Hepatocyte (in vitro differentiated cells): ENCODE measurements around the gene OR5L2. TPM values are rescaled to one million over a fixed set of nuclear protein-coding genes. Genes with fewer than 3 reads are reported as not detected.

Experiments used
- DNase-seq: peaks from one replicate; pipeline ENCODE4 v3.0.0-alpha.2; 2016; ENCODE audit warnings: low spot score
- H2AFZ ChIP-seq: fragments of 200-600 bp; sonication (generic); 2 replicates; pipeline ENCODE4 v1.6.0; 2016; ENCODE audit warnings: antibody characterized with exemption, mild to moderate bottlenecking
- H3K27ac ChIP-seq: fragments of 200-600 bp; sonication (generic); 2 replicates; pipeline ENCODE4 v1.5.1; 2016; ENCODE audit warnings: mild to moderate bottlenecking
- H3K27me3 ChIP-seq: fragments of 200-600 bp; sonication (generic); 2 replicates; pipeline ENCODE4 v1.6.1; 2016
- H3K36me3 ChIP-seq: fragments of 200-600 bp; sonication (generic); replicated peaks from 2 replicates; pipeline ENCODE4 v1.5.1; 2016; ENCODE audit warnings: low read depth; ENCODE audit not compliant: insufficient read depth
- H3K4me1 ChIP-seq: fragments of 200-600 bp; sonication (generic); 2 replicates; pipeline ENCODE4 v1.5.1; 2016; ENCODE audit warnings: mild to moderate bottlenecking, moderate library complexity; ENCODE audit not compliant: insufficient read depth
- H3K4me2 ChIP-seq: fragments of 200-600 bp; sonication (generic); 2 replicates; pipeline ENCODE4 v1.6.0; 2016
- H3K4me3 ChIP-seq: fragments of 200-600 bp; sonication (generic); 2 replicates; pipeline ENCODE4 v1.5.1; 2016; ENCODE audit warnings: mild to moderate bottlenecking
- H3K79me2 ChIP-seq: fragments of 200-600 bp; sonication (generic); 2 replicates; pipeline ENCODE4 v1.6.0; 2017; ENCODE audit warnings: mild to moderate bottlenecking
- H3K9me2 ChIP-seq: fragments of 200-600 bp; sonication (generic); replicated peaks from 2 replicates; pipeline ENCODE4 v1.6.0; 2017; ENCODE audit warnings: mild to moderate bottlenecking; ENCODE audit not compliant: insufficient read depth
- H3K9me3 ChIP-seq: fragments of 200-600 bp; sonication (generic); 2 replicates; pipeline ENCODE4 v1.5.1; 2016; ENCODE audit warnings: low read depth, mild to moderate bottlenecking
- H4K20me1 ChIP-seq: fragments of 200-600 bp; sonication (generic); 2 replicates; pipeline ENCODE4 v1.6.0; 2016; ENCODE audit warnings: mild to moderate bottlenecking; ENCODE audit not compliant: insufficient read depth, poor library complexity, severe bottlenecking
- EZH2 ChIP-seq: fragments of 200-600 bp; sonication (generic); IDR thresholded peaks from 2 replicates; pipeline ENCODE4 v1.6.1; 2016; ENCODE audit warnings: antibody characterized with exemption, mild to moderate bottlenecking, borderline replicate concordance
- EZH2phosphoT487 ChIP-seq: fragments of 200-600 bp; sonication (generic); IDR thresholded peaks from one replicate; pipeline ENCODE4 v1.6.1; 2018; ENCODE audit warnings: antibody characterized with exemption, mild to moderate bottlenecking, low read depth, moderate library complexity; ENCODE audit not compliant: unreplicated experiment, severe bottlenecking
- WGBS: methylation state at CpG from one replicate; pipeline ENCODE4 v1.1.6; 2016; ENCODE audit warnings: low lambda C conversion rate; ENCODE audit errors: missing lambda C conversion rate; 5-methylcytosine and 5-hydroxymethylcytosine counted together
- polyA plus RNA-seq: library from polyadenylated mRNA; unstranded; fragments of >200 nt; fragmentation: Nextera tagmentation; extraction: Ambion mirVana; gene quantifications from 2 replicates; pipeline ENCODE4 v1.2.1, GENCODE V29; 2016
- total RNA-seq: library from RNA; depleted of rRNA; stranded (reverse); fragments of >200 nt; gene quantifications from 2 replicates; pipeline ENCODE4 v1.2.3, GENCODE V29; 2014
- TF ChIP-seq, protein P1 (sequence below): fragments of 200-600 bp; sonication (generic); IDR thresholded peaks from 2 replicates; pipeline ENCODE4 v1.5.1; 2016; ENCODE audit warnings: antibody characterized with exemption, mild to moderate bottlenecking; ENCODE audit not compliant: poor library complexity

OR5L2 gene
- total RNA-seq (not detected in 2 replicates), polyA plus RNA-seq (not detected in 2 replicates)

DNA sequence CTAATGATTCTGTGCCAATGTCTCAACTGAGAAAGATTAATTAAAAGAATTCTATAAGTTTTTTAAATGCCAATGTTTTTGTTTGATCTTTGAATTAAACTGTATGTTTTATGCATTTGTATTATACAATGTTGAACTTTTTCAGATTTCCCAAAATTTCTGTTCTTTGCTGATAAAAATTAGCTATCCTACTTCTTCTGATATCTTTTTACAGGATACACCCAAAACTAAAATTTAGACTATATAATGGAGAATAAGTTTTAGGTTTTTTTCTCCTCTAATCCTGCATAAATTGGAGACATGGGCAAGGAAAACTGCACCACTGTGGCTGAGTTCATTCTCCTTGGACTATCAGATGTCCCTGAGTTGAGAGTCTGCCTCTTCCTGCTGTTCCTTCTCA lies at the start of gene OR5L2:
OR5L2 (plus strand) TSS at position 301 of the 400 bp plus-strand sequence; CDS start at position 301, 0 bp downstream.
- no peak within 1 kb of the TSS for H3K4me3 ChIP-seq
- DNase-seq: no peak
- no peaks in the 10 kb centered on the region for H3K9me2 ChIP-seq
- H3K27ac ChIP-seq: no peak within 1 kb of the TSS
- H3K36me3 ChIP-seq: no peaks in the 10 kb centered on the region
- no peaks in the 10 kb centered on the region for H3K27me3 ChIP-seq
- H3K79me2 ChIP-seq: no peaks in the 10 kb centered on the region
- no peaks in the 10 kb centered on the region for H3K4me1 ChIP-seq
- no peaks in the 10 kb centered on the region for H3K9me3 ChIP-seq
- H4K20me1 ChIP-seq: no peaks in the 10 kb centered on the region
- no peak within 1 kb of the TSS for H2AFZ ChIP-seq
- TF ChIP-seq, protein P1, sequence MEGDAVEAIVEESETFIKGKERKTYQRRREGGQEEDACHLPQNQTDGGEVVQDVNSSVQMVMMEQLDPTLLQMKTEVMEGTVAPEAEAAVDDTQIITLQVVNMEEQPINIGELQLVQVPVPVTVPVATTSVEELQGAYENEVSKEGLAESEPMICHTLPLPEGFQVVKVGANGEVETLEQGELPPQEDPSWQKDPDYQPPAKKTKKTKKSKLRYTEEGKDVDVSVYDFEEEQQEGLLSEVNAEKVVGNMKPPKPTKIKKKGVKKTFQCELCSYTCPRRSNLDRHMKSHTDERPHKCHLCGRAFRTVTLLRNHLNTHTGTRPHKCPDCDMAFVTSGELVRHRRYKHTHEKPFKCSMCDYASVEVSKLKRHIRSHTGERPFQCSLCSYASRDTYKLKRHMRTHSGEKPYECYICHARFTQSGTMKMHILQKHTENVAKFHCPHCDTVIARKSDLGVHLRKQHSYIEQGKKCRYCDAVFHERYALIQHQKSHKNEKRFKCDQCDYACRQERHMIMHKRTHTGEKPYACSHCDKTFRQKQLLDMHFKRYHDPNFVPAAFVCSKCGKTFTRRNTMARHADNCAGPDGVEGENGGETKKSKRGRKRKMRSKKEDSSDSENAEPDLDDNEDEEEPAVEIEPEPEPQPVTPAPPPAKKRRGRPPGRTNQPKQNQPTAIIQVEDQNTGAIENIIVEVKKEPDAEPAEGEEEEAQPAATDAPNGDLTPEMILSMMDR: no peak
- TF ChIP-seq EZH2 (no peak), EZH2phosphoT487 (no peak)
- no peak within 1 kb of the TSS for H3K4me2 ChIP-seq

DNA sequence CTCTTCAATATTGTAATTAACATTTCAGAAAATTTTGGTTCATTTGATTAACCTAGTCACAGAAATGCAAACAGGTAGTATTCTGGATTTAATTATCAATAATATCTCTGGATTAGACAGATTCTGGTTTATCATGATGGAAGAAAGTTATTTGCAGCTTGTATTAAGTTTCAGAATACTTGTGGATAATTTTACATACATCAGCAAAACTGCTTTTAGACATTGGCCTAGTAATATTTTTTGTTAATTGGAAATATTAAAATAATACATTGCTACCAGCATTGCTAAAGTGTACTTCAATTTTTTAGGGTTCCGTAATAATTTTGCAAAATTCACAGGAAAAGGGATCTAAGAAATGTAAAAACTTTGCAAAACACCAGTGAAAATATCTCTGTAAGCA lies 35.4 kb upstream of the OR5L2 start:
- Histone ChIP-seq H3K4me1 (no peaks in the 10 kb centered on the region), H3K9me3 (no peaks in the 10 kb centered on the region), H3K9me2 (no peaks in the 10 kb centered on the region), H2AFZ (no peak overlapping the region), H3K4me2 (no peak overlapping the region), H3K27me3 (no peaks in the 10 kb centered on the region), H3K4me3 (no peak overlapping the region), H3K79me2 (no peaks in the 10 kb centered on the region), H3K36me3 (no peaks in the 10 kb centered on the region), H4K20me1 (no peaks in the 10 kb centered on the region), H3K27ac (no peak overlapping the region)
- no peak for DNase-seq
- WGBS: 69% methylated on average over 1 of the region's 1 CpG
- TF ChIP-seq EZH2 (no peak), EZH2phosphoT487 (no peak)
- TF ChIP-seq, protein P1: no peak

DNA sequence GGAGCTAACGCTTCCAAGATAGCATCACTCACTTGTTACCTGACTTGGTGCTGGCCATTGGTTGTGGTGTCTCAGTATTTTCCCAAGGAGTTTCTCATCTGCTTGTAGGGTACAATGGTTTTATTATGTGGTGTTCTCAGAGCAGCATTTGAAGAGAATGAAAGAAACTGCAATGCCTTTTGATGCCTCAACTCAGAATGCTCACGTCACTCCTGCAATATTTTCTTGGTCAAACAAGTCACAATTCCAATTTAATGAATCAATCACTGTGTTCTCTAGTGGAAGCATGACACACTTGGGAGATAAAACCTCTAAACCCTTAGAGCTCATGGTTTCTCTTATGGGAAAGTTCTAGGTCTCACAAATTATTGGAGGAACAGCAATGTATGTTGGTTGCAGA lies 33.7 kb upstream of the OR5L2 start:
- Histone ChIP-seq H3K4me3 (no peak overlapping the region), H3K27ac (no peak overlapping the region), H3K36me3 (no peaks in the 10 kb centered on the region), H3K4me1 (no peaks in the 10 kb centered on the region), H4K20me1 (no peaks in the 10 kb centered on the region), H3K9me2 (no peaks in the 10 kb centered on the region), H3K9me3 (no peaks in the 10 kb centered on the region), H3K27me3 (no peaks in the 10 kb centered on the region), H2AFZ (no peak overlapping the region), H3K4me2 (no peak overlapping the region), H3K79me2 (no peaks in the 10 kb centered on the region)
- WGBS: 69% methylated on average over 2 of the region's 2 CpGs
- no peak for TF ChIP-seq EZH2phosphoT487
- TF ChIP-seq, protein P1: no peak
- TF ChIP-seq EZH2: no peak
- no peak for DNase-seq

DNA sequence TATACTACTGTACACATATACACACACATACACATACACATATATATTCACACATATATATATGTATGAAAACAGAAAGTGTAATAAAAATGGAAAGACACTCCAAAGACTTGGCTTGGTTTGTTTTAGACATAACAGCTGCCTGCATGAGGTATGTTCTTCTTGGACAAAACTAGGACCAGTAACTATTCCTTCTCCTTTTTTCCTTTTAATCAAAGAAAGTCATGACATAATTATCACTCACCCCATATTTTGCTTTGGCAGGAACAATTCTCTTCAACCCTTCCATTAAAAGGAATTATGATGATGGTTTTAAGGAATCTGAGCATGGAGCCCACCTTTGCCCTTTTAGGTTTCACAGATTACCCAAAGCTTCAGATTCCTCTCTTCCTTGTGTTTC lies 31.8 kb upstream of the OR5L2 start, which contains the start of gene OR5D14:
OR5D14 (plus strand) TSS at position 301 of the 400 bp plus-strand sequence; CDS start at position 301, 0 bp downstream.
- no peaks in the 10 kb centered on the region for H3K9me3 ChIP-seq
- no peaks in the 10 kb centered on the region for H4K20me1 ChIP-seq
- H3K4me3 ChIP-seq: no peak within 1 kb of the TSS

More for the DNA sequence above, 31.8 kb upstream of the OR5L2 start, which contains the start of gene OR5D14:
- Histone ChIP-seq H3K4me1 (no peaks in the 10 kb centered on the region), H3K9me2 (no peaks in the 10 kb centered on the region), H3K36me3 (no peaks in the 10 kb centered on the region), H3K79me2 (no peaks in the 10 kb centered on the region), H3K27ac (no peak within 1 kb of the TSS), H3K27me3 (no peaks in the 10 kb centered on the region), H3K4me2 (no peak within 1 kb of the TSS), H2AFZ (no peak within 1 kb of the TSS)
- DNase-seq: no peak
- TF ChIP-seq, protein P1: no peak
- TF ChIP-seq EZH2 (no peak), EZH2phosphoT487 (no peak)
